GM18951 (cell line): ENCODE measurements around the gene MOB4.
"Not testable (repeated sequence)": the region's sequence is repeated elsewhere in the genome, so short reads cannot be mapped to it uniquely, and the experiment has no call there.

ENCODE experiments used
- POLR2A ChIP-seq: IDR thresholded peaks from 4 replicates; pipeline ENCODE4 v1.6.1; 2011; ENCODE audit warnings: mild to moderate bottlenecking; ENCODE audit not compliant: insufficient read length, insufficient read depth; ENCODE audit errors: extremely low read depth
- in situ Hi-C: fragments of 300-500 bp; cut with MboI; formaldehyde crosslinking; loops from one replicate; pipeline ENCODE4 v1.12.0; 2022; ENCODE audit warnings: low sequenced_read_pairs, mixed read lengths, inconsistent platforms; ENCODE audit not compliant: unreplicated experiment

MOB4 gene

DNA sequence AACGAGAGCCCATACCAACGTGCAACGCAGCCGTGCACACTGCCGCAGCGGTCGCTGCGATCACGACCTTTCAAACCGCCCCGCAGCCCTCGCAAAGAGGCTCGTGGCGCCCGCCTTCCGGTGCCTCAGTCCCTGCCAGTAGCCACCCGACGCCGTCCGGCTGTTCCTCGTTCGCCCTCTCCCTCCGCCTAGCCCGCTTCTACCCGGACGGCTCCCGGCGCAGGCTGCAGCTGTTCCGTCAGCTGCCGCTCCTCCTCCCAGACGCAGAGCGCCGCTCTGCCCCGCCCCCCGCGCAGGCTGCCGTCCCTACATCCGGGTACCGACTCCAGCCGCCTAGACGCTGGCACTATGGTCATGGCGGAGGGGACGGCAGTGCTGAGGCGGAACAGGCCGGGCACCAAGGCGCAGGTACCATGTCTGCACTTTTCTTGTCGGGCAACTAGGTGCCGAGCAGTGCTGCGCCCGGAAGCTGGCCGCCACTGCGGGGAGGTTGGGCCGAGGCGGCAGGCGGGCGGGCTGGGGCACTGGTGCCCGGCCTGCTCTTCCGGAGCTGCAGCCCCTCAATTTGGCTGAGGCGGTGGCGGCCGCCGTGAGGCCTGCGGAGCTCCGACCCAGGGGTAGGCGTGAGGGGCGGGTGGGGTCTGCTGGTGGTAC lies at the start of gene MOB4:
MOB4 (plus strand) TSS at position 328 of the 654 bp plus-strand sequence; CDS start at position 349, 21 bp downstream.
- in situ Hi-C loops, result no loop called here
- TF ChIP-seq POLR2A, result peak; percentile 97

DNA sequence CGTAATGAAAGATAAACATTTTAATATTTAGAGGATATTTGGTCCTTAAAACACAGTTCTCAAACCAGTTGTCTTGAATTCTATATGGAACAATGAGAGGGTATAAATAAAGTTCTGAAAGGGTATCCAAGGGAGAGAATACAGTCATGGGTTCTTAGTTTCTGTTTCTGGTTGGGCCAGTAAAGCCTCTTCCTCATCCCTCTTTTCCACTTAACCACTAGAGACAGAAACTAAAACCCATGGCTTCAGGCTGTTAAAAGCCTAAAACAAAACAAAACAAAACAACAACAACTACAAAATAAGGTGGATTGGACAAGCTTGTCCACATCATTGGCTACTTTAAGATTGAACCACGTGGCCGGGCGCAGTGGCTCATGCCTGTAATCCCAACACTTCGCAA lies 43.7 kb upstream of the MOB4 start:
- in situ Hi-C loops, result no loop called here
- no peak for TF ChIP-seq POLR2A

DNA sequence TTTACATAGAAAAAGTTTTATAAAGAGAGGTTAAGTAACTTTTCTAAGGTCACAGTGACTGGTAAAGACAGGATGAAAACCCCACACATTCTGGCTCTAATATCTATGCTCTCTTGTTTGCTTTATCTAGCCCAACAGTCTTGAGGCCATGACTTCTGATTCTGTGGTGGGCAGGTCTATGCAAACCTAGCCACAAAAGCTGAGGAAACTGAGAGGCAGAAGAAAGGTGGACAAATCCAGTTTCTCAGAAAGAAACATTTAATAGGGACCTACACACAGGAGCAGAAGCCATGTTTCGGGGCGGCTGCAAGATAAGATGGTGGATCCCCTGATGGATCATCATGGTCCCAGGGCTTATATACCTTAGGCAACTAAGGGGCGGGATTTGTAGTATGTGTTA lies 38.1 kb upstream of the MOB4 start:
- in situ Hi-C loops, result no loop called here
- no peak for TF ChIP-seq POLR2A

GRCh38 chr2:197480165-197481036 lies 35.5 kb upstream of the MOB4 start:
- in situ Hi-C loops, result no loop called here
- no peak for TF ChIP-seq POLR2A

GRCh38 chr2:197484248-197484647 lies 31.6 kb upstream of the MOB4 start:
- in situ Hi-C loops, result not testable (repeated sequence)

GRCh38 chr2:197486175-197486574 lies 29.7 kb upstream of the MOB4 start:
- in situ Hi-C loops, result no loop called here
- no peak for TF ChIP-seq POLR2A

- TF ChIP-seq POLR2A, result no peak
- in situ Hi-C loops, result no loop called here
Observed at GRCh38 chr2:197487385-197487784, 28.5 kb upstream of the MOB4 start.

GRCh38 chr2:197495433-197496134 lies 20.3 kb upstream of the MOB4 start:
- in situ Hi-C loops, result no loop called here
- TF ChIP-seq POLR2A, result no peak

- TF ChIP-seq POLR2A, result no peak
- in situ Hi-C loops, result no loop called here
Observed at GRCh38 chr2:197496695-197497094, 19.2 kb upstream of the MOB4 start.

DNA sequence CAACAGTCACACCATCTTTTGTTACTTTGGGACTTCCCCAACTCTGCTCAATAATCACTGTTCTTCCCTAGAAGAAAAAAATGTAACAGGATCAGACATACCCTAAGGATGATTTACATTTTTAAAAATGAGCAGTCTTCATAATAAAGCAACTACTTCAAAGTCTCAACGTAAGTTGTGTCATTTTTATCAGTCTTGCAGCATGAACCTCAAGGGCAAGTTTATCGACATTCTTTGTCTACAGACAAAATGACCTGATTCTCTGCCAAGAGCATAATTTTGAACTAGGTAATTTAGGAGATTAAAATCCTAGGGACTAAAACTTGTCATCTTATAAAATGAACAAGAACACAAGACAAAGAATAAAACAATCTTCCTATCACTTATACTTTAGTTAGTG lies 18.5 kb upstream of the MOB4 start:
- in situ Hi-C loops, result no loop called here
- TF ChIP-seq POLR2A, result no peak

DNA sequence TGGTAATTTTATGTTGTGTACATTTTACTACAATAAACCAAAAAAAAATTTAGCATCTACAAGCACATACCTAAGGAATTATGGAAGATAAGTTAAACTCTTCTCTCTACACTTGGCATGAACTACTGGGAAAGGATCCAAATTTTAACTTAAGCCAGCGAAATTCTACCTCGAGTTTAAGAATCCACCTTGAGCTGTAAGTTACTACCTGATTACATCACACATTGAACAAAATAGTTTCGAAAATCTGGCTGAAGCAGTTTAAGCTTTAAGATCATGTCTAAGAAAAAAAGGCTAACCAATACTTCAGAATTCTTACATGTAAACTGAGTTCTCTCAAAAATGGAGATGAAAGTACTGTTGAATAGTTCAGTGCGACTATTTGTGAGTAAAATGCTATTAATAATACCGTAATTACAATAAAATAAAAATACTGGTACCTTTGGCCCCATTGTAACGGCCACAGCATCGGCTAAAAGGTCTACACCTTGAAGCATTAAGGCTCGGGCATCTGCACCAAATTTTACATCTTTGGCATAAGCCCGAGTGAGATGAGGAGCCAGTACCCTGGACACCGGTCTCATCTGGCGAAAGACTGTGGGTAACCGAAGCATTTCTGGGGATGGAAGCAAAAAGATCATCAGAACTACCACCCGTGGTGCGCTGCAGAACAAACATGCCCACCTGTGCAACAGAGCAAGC lies 17.5 kb upstream of the MOB4 start:
- in situ Hi-C loops, result no loop called here
- no peak for TF ChIP-seq POLR2A

DNA sequence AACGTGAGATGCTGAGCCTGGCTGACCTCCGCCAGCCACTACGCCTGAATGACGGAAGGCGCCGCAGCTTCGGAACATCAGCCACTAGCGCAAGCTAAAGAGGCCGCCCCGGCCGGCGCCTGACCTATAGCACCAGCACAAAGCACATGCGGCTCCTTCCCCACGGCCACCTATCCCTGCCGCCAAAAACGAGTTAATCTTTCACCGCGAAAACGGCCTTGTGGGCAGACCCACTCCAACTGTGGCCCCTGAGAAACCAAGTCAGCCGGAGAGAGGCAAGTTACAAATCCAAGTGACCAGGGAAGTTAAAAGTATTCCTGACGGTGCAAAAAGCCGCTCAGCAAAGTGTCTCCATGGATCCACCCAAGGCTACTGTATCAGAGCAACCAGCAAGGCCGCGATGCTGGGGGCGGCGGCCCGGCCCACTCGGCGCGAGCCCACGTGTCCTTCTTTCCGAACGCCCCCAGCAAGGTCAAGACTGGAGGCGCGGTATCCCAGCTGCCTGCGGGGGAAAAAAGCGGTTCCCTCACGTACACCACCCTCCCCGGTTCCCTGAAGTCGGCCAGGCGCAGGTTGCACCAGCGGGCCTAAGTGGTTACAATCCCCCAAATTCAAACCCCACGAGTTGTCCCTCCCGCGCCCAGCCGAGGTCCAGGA lies 16.8 kb upstream of the MOB4 start:
- peak; percentile 50 for TF ChIP-seq POLR2A
- in situ Hi-C loops, result no loop called here

DNA sequence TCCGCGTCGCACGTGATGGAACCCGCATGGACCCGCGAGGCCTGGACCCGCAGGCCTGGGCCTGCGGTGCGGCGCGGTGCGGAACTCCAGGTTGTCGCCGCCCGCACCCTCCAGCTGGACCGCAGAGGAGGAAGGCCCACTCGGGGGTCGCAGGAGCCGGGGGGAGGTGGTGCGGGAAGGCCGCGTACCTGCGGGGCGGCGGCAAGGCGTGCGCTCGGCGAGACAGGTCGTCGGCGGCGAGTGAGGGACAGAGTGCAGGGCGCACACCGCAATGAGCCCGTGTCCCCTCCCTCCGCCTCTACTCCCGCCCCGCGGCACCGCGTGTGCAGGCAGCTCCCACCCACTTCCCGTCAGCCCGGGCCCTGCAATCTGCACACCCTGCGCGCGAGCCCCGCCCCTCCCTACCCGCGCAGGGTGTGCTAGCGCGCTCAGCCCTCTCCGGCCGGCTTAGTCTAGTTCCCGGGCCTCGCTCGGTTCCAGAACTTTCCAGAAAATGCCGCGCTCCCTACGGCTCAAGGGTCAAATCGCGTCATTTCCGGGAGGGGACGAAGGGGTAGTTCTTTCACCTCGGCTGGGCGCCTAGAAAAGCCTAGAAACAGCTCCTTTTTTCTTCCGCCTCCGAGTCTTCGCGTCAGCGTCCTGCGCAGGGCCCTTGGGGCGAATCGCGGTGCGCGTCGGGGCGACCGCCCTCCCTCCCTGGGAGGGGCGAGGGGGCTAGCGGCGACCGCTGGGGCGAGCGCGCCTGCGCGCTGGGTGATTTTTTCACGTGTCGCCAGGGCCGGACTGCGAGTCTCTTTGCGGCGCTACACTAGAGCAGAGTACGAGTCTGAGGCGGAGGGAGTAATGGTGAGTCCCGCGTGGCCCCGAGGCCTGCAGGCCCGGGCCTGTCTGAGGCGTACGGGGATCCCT lies 16.0 kb upstream of the MOB4 start, which contains the start of the genes HSPD1 and HSPE1:
HSPD1 (minus strand) TSS at position 247 of the 909 bp plus-strand sequence. CDS start 992 bp downstream, outside the sequence.
HSPE1 (plus strand) TSS at position 786 of the 909 bp plus-strand sequence; CDS start at position 844, 58 bp downstream.
- peak; percentile 98 for TF ChIP-seq POLR2A
- in situ Hi-C loops, result no loop called here
